G401 (cell line): ENCODE results near the gene RTL10. TPM values are rescaled to one million over a fixed set of nuclear protein-coding genes. Genes with fewer than 3 reads are reported as not detected.
"Not testable (repeated sequence)": the region's sequence is repeated elsewhere in the genome, so short reads cannot be mapped to it uniquely, and the experiment has no call there.

ENCODE experiments used
- DNase-seq: peaks from one replicate; pipeline ENCODE4 v3.0.0-alpha.2; 2015; ENCODE audit warnings: low spot score
- in situ Hi-C: cut with HindIII; loops from 2 replicates; pipeline ENCODE4 v1.10.0; 2016; ENCODE audit warnings: low sequenced_read_pairs, mixed read lengths
- total RNA-seq: library from RNA; depleted of rRNA; stranded (reverse); fragments of >200 nt; shearing (Covaris generic); gene quantifications from 2 replicates; pipeline ENCODE4 v1.2.3, GENCODE V29; 2014

The RTL10 gene
- total RNA-seq, 1 experiment from 2014 or later, result 11.0 TPM

- DNase-seq, result no peak
- in situ Hi-C loops, result no loop called here
Measured at GRCh38 chr22:19890502-19891316, 36.0 kb upstream of the RTL10 start.

- DNase-seq, result no peak
- in situ Hi-C loops, result no loop called here
Measured at GRCh38 chr22:19889951-19890350, 35.3 kb upstream of the RTL10 start.

GRCh38 chr22:19888131-19888746, 33.6 kb upstream of the RTL10 start:
- in situ Hi-C loops, result no loop called here

GRCh38 chr22:19887256-19887985, 32.7 kb upstream of the RTL10 start:
- no peak for DNase-seq
- in situ Hi-C loops, result no loop called here

More at GRCh38 chr22:19888131-19888746, 33.6 kb upstream of the RTL10 start:
- no peak for DNase-seq

- DNase-seq, result no peak
- in situ Hi-C loops, result no loop called here
Measured at GRCh38 chr22:19886605-19887255, 32.1 kb upstream of the RTL10 start.

- DNase-seq, result peak; percentile 31
- in situ Hi-C loops, result no loop called here
Measured at GRCh38 chr22:19885841-19886592, 31.3 kb upstream of the RTL10 start.

GRCh38 chr22:19884954-19885751, 30.5 kb upstream of the RTL10 start:
- DNase-seq, result no peak
- in situ Hi-C loops, result no loop called here

GRCh38 chr22:19884161-19884953, 29.7 kb upstream of the RTL10 start:
- in situ Hi-C loops, result no loop called here
- no peak for DNase-seq

GRCh38 chr22:19883446-19883845, 28.8 kb upstream of the RTL10 start:
- in situ Hi-C loops, DNase-seq: not testable (repeated sequence)

- no peak for DNase-seq
- in situ Hi-C loops, result no loop called here
Measured at GRCh38 chr22:19882446-19883381, 28.0 kb upstream of the RTL10 start.

- in situ Hi-C loops, result no loop called here
- peak; percentile 55 for DNase-seq
Measured at GRCh38 chr22:19880786-19881569, 26.3 kb upstream of the RTL10 start.

GRCh38 chr22:19879992-19880785, 25.5 kb upstream of the RTL10 start:
- in situ Hi-C loops, result no loop called here
- no peak for DNase-seq

GRCh38 chr22:19879643-19879991, 24.9 kb upstream of the RTL10 start:
- DNase-seq, result no peak
- in situ Hi-C loops, result no loop called here

GRCh38 chr22:19879246-19879570, 24.5 kb upstream of the RTL10 start:
- DNase-seq, result no peak
- in situ Hi-C loops, result no loop called here
